ENCODE results near the gene NEB.

- TF ChIP-seq CTCF (IDR thresholded peaks at IDR 0.05 in 8 of 11, conservative IDR thresholded peaks at IDR 0.05 in 3 of 11) (no peak), POLR2A (IDR thresholded peaks at IDR 0.05) (no peak)
Measured at GRCh38 chr2:151771599-151772358, 37.5 kb upstream of the NEB start.

Data from spleen (tissue), 7 donors.